H1 (cell line): ENCODE data around the gene GCK.

Experiments
- CREB1 ChIP-seq: IDR thresholded peaks from 2 replicates; pipeline ENCODE4 v1.6.1; 2012; ENCODE audit warnings: inconsistent platforms
- CTCF ChIP-seq, 3 experiments: IDR thresholded peaks; 1 replicate in 2 of 3; 2 replicates in 1 of 3; pipeline versions ENCODE4 v1.5.1 to v1.6.1; 2011; ENCODE audit warnings: low read length in 3 of 3, mild to moderate bottlenecking in 3 of 3, inconsistent platforms in 2 of 3, low read depth in 1 of 3, moderate library complexity in 1 of 3; ENCODE audit not compliant: insufficient read depth in 1 of 3; ENCODE audit errors: control extremely low read depth in 1 of 3
- E2F6 ChIP-seq: IDR thresholded peaks from 2 replicates; pipeline ENCODE4 v1.6.1; 2012; ENCODE audit warnings: inconsistent platforms
- EZH2 ChIP-seq: fragments of 200-600 bp; sonication (generic); IDR thresholded peaks from 2 replicates; pipeline ENCODE4 v1.7.1; 2012; ENCODE audit warnings: low read depth, mild to moderate bottlenecking, moderate library complexity, low read length, inconsistent platforms; ENCODE audit not compliant: severe bottlenecking
- GABPA ChIP-seq: IDR thresholded peaks from 2 replicates; pipeline ENCODE4 v1.6.1; 2011; ENCODE audit warnings: mild to moderate bottlenecking, low read length, moderate library complexity, borderline replicate concordance; ENCODE audit not compliant: insufficient read depth
- HDAC2 ChIP-seq, 2 experiments: fragments of 300-600 bp in 1 of 2; sonication (generic) in 1 of 2; IDR thresholded peaks; 2 replicates each; pipeline ENCODE4 v1.6.1; 2011 to 2012; ENCODE audit warnings: low read depth in 2 of 2, low read length in 2 of 2, mild to moderate bottlenecking in 2 of 2, moderate library complexity in 2 of 2, borderline replicate concordance in 1 of 2, inconsistent platforms in 1 of 2
- JUND ChIP-seq: IDR thresholded peaks from 2 replicates; pipeline ENCODE4 v1.6.1; 2011; ENCODE audit warnings: mild to moderate bottlenecking, improper control_type of control experiment, low read length
- MAX ChIP-seq: IDR thresholded peaks from 2 replicates; pipeline ENCODE4 v1.6.1; 2012; ENCODE audit warnings: inconsistent platforms
- POLR2A ChIP-seq, 2 experiments: IDR thresholded peaks; 1 replicate in 1 of 2; 2 replicates in 1 of 2; pipeline ENCODE4 v1.6.1; 2011; ENCODE audit warnings: low read depth in 2 of 2, low read length in 2 of 2, mild to moderate bottlenecking in 2 of 2; ENCODE audit errors: control extremely low read depth in 1 of 2
- POLR2AphosphoS5 ChIP-seq: IDR thresholded peaks from 2 replicates; pipeline ENCODE4 v1.6.1; 2011; ENCODE audit warnings: low read depth, low read length
- SIN3A ChIP-seq, 2 experiments: IDR thresholded peaks in 1 of 2; conservative IDR thresholded peaks in 1 of 2; 2 replicates each; pipeline ENCODE4 v1.6.1; 2011 to 2012; ENCODE audit warnings: low read length in 2 of 2, improper control_type of control experiment in 1 of 2, low read depth in 1 of 2, mild to moderate bottlenecking in 1 of 2
- TAF1 ChIP-seq: IDR thresholded peaks from 2 replicates; pipeline ENCODE4 v1.6.1; 2011; ENCODE audit warnings: mild to moderate bottlenecking, low read depth, low read length

- TF ChIP-seq CTCF (IDR thresholded peaks at IDR 0.05; ENCODE audit: control extremely low read depth in 1 of 3, insufficient read depth in 1 of 3, low read depth in 1 of 3, low read length in 3 of 3): no peak
- no peak for TF ChIP-seq GABPA
- no peak for TF ChIP-seq POLR2A (IDR thresholded peaks at IDR 0.05; ENCODE audit: control extremely low read depth in 1 of 2, low read depth in 2 of 2, low read length in 2 of 2)
- TF ChIP-seq SIN3A (conservative IDR thresholded peaks at IDR 0.05 in 1 of 2, IDR thresholded peaks at IDR 0.05 in 1 of 2; ENCODE audit: low read depth in 1 of 2, low read length in 2 of 2): no peak
- TF ChIP-seq HDAC2 (IDR thresholded peaks at IDR 0.05; ENCODE audit: borderline replicate concordance in 1 of 2, low read depth in 2 of 2, low read length in 2 of 2): no peak
- TF ChIP-seq MAX: no peak
- TF ChIP-seq EZH2: no peak
- TF ChIP-seq POLR2AphosphoS5: no peak
- no peak for TF ChIP-seq JUND
- no peak for TF ChIP-seq E2F6
- no peak for TF ChIP-seq TAF1
- TF ChIP-seq CREB1: no peak
Measured at GRCh38 chr7:44194069-44194468, 4.8 kb upstream of the GCK start.
